ENCODE measurements around the gene PCDH10.

DNA sequence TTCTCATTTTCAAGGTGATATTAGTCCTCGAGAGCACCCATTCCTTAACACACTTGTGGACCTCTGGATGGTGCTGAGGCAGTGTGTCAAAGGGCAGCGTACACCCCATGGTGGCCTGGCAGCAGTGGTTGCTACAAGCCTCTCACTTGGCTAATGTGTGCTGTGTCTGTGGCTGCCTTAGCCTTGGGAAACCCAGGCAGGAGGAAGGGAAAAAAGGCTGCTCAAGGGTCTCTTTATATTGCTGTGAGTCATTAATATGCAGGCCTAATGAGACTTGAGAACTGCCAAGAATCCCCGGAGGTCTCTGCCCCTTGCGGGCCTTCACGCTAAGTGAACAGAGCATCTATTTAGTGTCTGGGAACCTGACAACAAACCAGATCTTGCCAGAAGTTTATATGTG lies 7.0 kb downstream of the PCDH10 start:
- TF ChIP-seq, protein P1, sequence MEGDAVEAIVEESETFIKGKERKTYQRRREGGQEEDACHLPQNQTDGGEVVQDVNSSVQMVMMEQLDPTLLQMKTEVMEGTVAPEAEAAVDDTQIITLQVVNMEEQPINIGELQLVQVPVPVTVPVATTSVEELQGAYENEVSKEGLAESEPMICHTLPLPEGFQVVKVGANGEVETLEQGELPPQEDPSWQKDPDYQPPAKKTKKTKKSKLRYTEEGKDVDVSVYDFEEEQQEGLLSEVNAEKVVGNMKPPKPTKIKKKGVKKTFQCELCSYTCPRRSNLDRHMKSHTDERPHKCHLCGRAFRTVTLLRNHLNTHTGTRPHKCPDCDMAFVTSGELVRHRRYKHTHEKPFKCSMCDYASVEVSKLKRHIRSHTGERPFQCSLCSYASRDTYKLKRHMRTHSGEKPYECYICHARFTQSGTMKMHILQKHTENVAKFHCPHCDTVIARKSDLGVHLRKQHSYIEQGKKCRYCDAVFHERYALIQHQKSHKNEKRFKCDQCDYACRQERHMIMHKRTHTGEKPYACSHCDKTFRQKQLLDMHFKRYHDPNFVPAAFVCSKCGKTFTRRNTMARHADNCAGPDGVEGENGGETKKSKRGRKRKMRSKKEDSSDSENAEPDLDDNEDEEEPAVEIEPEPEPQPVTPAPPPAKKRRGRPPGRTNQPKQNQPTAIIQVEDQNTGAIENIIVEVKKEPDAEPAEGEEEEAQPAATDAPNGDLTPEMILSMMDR (IDR thresholded peaks at IDR 0.05; ENCODE audit: control extremely low read depth in 1 of 3, insufficient read depth in 1 of 3, low read depth in 1 of 3, low read length in 3 of 3), result no peak
- TF ChIP-seq JUN (IDR thresholded peaks at IDR 0.05; ENCODE audit: low read depth, low read length) (no peak), GABPA (IDR thresholded peaks at IDR 0.05; ENCODE audit: borderline replicate concordance, insufficient read depth, low read length) (no peak), GTF2F1 (IDR thresholded peaks at IDR 0.05; ENCODE audit: borderline replicate concordance, low read depth, low read length) (no peak), EGR1 (IDR thresholded peaks at IDR 0.05; ENCODE audit: borderline replicate concordance, low read depth, low read length) (no peak), KDM1A (IDR thresholded peaks at IDR 0.05; ENCODE audit: borderline replicate concordance, low read length) (no peak), EZH2 (IDR thresholded peaks at IDR 0.05; ENCODE audit: low read depth, low read length, severe bottlenecking) (no peak), POLR2A (IDR thresholded peaks at IDR 0.05; ENCODE audit: control extremely low read depth in 1 of 2, low read depth in 2 of 2, low read length in 2 of 2) (no peak), JUND (IDR thresholded peaks at IDR 0.05; ENCODE audit: low read length) (no peak), FOSL1 (IDR thresholded peaks at IDR 0.05; ENCODE audit: insufficient read depth, low read depth, low read length) (no peak), TBP (IDR thresholded peaks at IDR 0.05; ENCODE audit: low read depth, low read length) (no peak), CREB1 (IDR thresholded peaks at IDR 0.05) (no peak), POLR2AphosphoS5 (IDR thresholded peaks at IDR 0.05; ENCODE audit: low read depth, low read length) (no peak)
- TF ChIP-seq, protein P2, sequence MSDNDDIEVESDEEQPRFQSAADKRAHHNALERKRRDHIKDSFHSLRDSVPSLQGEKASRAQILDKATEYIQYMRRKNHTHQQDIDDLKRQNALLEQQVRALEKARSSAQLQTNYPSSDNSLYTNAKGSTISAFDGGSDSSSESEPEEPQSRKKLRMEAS (IDR thresholded peaks at IDR 0.05), result no peak

All from H1 (cell line).